PFSK-1 (cell line): Measurements from ENCODE around the gene GNPNAT1.

Experiments
- POLR2AphosphoS5 ChIP-seq: IDR thresholded peaks from 2 replicates; pipeline ENCODE4 v1.6.1; 2012; ENCODE audit warnings: low read depth, mild to moderate bottlenecking, control low read depth, low read length, moderate library complexity
- REST ChIP-seq, 2 experiments: IDR thresholded peaks; 2 replicates each; pipeline versions ENCODE4 v1.6.1 to v1.8.0; 2011 to 2012; ENCODE audit warnings: low read depth in 2 of 2, low read length in 2 of 2, control low read depth in 1 of 2, inconsistent platforms in 1 of 2, mild to moderate bottlenecking in 1 of 2, moderate library complexity in 1 of 2; ENCODE audit not compliant: insufficient read depth in 1 of 2
- SIN3A ChIP-seq: IDR thresholded peaks from 2 replicates; pipeline ENCODE4 v1.6.1; 2012; ENCODE audit warnings: mild to moderate bottlenecking, low read length, moderate library complexity, borderline replicate concordance; ENCODE audit not compliant: insufficient read depth

GRCh38 chr14:52821805-52822250 lies 30.4 kb upstream of the GNPNAT1 start:
- no peak for TF ChIP-seq POLR2AphosphoS5
- no peak for TF ChIP-seq SIN3A
- no peak for TF ChIP-seq REST (IDR thresholded peaks at IDR 0.05; ENCODE audit: insufficient read depth in 1 of 2, low read depth in 2 of 2, low read length in 2 of 2)
